ENCODE results near the gene DUS4L. TPM values are rescaled to one million over a fixed set of nuclear protein-coding genes. Genes with fewer than 3 reads are reported as not detected.

The DUS4L gene
- total and polyA plus RNA-seq, 2 of the 13 experiments (the other 11 are each of a cell fraction or from before 2014, with no cell fraction given), result 5.6 to 9.8 TPM

- no peak for TF ChIP-seq MAFK (conservative IDR thresholded peaks at IDR 0.05 in 1 of 2, IDR thresholded peaks at IDR 0.05 in 1 of 2; ENCODE audit: low read length in 2 of 2)
- TF ChIP-seq ZNF441 (CRISPR knock-in tag; IDR thresholded peaks at IDR 0.05; ENCODE audit: borderline replicate concordance), result peak; percentile 72; the same call in 1 of the 2 replicates
- no peak for TF ChIP-seq NPAS2 (CRISPR knock-in tag; IDR thresholded peaks at IDR 0.05; ENCODE audit: borderline replicate concordance)
- no peak for TF ChIP-seq MIER2 (CRISPR knock-in tag; IDR thresholded peaks at IDR 0.05)
- TF ChIP-seq HMGA1 (CRISPR knock-in tag; conservative IDR thresholded peaks at IDR 0.05), result no peak
- TF ChIP-seq EZH2 (conservative IDR thresholded peaks at IDR 0.05; ENCODE audit: low read depth, low read length), result no peak
- TF ChIP-seq ZNF790 (CRISPR knock-in tag; IDR thresholded peaks at IDR 0.05; ENCODE audit: borderline replicate concordance), result peak; percentile 96
- peak; percentile 84 for TF ChIP-seq KLF9 (CRISPR knock-in tag; IDR thresholded peaks at IDR 0.05; ENCODE audit: low read depth)
- peak; percentile 72 for TF ChIP-seq ZHX2 (IDR thresholded peaks at IDR 0.05; ENCODE audit: low read depth)
- TF ChIP-seq ZHX2 (CRISPR knock-in tag; IDR thresholded peaks at IDR 0.05; ENCODE audit: borderline replicate concordance), result no peak
- TF ChIP-seq ZNF574 (CRISPR knock-in tag; IDR thresholded peaks at IDR 0.05), result peak; percentile 84
- peak; percentile 80 for TF ChIP-seq DRAP1 (CRISPR knock-in tag; IDR thresholded peaks at IDR 0.05)
- peak; percentile 23; the same call in 1 of the 2 replicates for TF ChIP-seq ZNF878 (CRISPR knock-in tag; IDR thresholded peaks at IDR 0.05)
- peak; percentile 81; the same call in 1 of the 2 replicates for TF ChIP-seq SP5 (CRISPR knock-in tag; IDR thresholded peaks at IDR 0.05; ENCODE audit: borderline replicate concordance, low read depth)
- peak; percentile 55 for TF ChIP-seq ZEB1 (IDR thresholded peaks at IDR 0.05; ENCODE audit: insufficient replicate concordance, low read depth)
- 0 out of 2 replicates have a peak, but pooled peaks have one; percentile 56 for TF ChIP-seq ZFP41 (CRISPR knock-in tag; IDR thresholded peaks at IDR 0.05; ENCODE audit: borderline replicate concordance)
- TF ChIP-seq FUBP1 (CRISPR knock-in tag; IDR thresholded peaks at IDR 0.05; ENCODE audit: borderline replicate concordance), result no peak
- TF ChIP-seq NCOA1 (CRISPR knock-in tag; IDR thresholded peaks at IDR 0.05), result peak; percentile 54; the same call in 1 of the 2 replicates
Measured at GRCh38 chr7:107563775-107564552, at the start of gene DUS4L, which contains the start of gene COG5 (continued).
